22Rv1 (cell line): ENCODE results near the gene ZNF622.

Experiments
- CTCF ChIP-seq: fragments of 450-650 bp; IDR thresholded peaks from 2 replicates; pipeline ENCODE4 v1.5.1; 2017; ENCODE audit warnings: mild to moderate bottlenecking
- ZFX ChIP-seq: fragments of 450-650 bp; IDR thresholded peaks from 2 replicates; pipeline ENCODE4 v1.6.1; 2017; ENCODE audit warnings: antibody characterized with exemption, borderline replicate concordance

GRCh38 chr5:16464664-16465543, 696 bp downstream of the ZNF622 start:
- TF ChIP-seq CTCF = 0 out of 2 replicates have a peak, but pooled peaks have one; percentile 8
- no peak for TF ChIP-seq ZFX
